HL-60 (cell line): Measurements from ENCODE around the gene FBN1.

Experiments
- CTCF ChIP-seq: IDR thresholded peaks from one replicate; pipeline ENCODE4 v1.5.1; 2011; ENCODE audit warnings: low read length, control low read depth, inconsistent platforms; ENCODE audit not compliant: insufficient read depth
- POLR2AphosphoS5 ChIP-seq: IDR thresholded peaks from 2 replicates; pipeline ENCODE4 v1.6.1; 2012; ENCODE audit warnings: low read depth
- TF ChIP-seq, protein P1 (sequence below): IDR thresholded peaks from 2 replicates; pipeline ENCODE4 v1.6.1; 2012; ENCODE audit warnings: low read depth; ENCODE audit not compliant: insufficient replicate concordance

DNA sequence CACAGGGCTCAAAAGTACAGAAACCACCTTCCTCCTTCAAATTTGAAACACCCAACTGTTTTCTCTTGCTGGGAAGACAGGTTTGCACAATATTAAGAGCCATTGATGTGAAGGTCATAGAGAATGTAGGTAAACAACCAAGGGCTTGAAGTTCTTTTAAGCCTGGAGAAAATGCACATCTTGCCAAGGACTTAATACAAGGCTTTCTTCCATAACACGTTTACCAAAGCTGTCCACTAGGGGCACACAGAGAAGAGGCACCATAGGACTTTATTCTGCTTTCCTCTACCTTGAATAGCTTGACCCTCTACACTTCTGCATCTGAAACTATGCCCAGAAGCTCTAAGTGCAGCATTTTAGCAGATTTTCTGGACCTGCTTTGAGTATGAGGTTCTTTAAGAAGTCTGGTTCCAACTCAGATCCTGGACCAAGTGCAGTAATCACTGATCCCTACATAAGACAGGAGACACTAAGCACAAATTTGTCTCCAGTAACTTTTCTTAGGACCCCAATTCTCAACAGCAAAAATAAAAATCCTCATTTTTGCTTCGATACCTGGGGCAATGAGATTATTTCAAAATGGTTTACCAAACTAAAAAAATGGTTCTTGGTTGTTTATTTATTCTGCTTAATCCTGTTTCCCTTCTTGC, 138.0 kb downstream of the FBN1 start:
- TF ChIP-seq POLR2AphosphoS5 (no peak), CTCF (peak; percentile 63)
- TF ChIP-seq, protein P1, sequence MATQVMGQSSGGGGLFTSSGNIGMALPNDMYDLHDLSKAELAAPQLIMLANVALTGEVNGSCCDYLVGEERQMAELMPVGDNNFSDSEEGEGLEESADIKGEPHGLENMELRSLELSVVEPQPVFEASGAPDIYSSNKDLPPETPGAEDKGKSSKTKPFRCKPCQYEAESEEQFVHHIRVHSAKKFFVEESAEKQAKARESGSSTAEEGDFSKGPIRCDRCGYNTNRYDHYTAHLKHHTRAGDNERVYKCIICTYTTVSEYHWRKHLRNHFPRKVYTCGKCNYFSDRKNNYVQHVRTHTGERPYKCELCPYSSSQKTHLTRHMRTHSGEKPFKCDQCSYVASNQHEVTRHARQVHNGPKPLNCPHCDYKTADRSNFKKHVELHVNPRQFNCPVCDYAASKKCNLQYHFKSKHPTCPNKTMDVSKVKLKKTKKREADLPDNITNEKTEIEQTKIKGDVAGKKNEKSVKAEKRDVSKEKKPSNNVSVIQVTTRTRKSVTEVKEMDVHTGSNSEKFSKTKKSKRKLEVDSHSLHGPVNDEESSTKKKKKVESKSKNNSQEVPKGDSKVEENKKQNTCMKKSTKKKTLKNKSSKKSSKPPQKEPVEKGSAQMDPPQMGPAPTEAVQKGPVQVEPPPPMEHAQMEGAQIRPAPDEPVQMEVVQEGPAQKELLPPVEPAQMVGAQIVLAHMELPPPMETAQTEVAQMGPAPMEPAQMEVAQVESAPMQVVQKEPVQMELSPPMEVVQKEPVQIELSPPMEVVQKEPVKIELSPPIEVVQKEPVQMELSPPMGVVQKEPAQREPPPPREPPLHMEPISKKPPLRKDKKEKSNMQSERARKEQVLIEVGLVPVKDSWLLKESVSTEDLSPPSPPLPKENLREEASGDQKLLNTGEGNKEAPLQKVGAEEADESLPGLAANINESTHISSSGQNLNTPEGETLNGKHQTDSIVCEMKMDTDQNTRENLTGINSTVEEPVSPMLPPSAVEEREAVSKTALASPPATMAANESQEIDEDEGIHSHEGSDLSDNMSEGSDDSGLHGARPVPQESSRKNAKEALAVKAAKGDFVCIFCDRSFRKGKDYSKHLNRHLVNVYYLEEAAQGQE: no peak
